22Rv1 (cell line): Measurements from ENCODE around the gene VSTM2B.

Experiments used
- H3K27ac ChIP-seq: fragments of 450-650 bp; 2 replicates; pipeline ENCODE4 v1.5.1; 2017
- ZFX ChIP-seq: fragments of 450-650 bp; IDR thresholded peaks from 2 replicates; pipeline ENCODE4 v1.6.1; 2017; ENCODE audit warnings: antibody characterized with exemption, borderline replicate concordance
- TF ChIP-seq, protein P1 (sequence below): fragments of 450-650 bp; IDR thresholded peaks from 2 replicates; pipeline ENCODE4 v1.5.1; 2017; ENCODE audit warnings: mild to moderate bottlenecking

VSTM2B gene

GRCh38 chr19:29516821-29517395, 8.9 kb upstream of the VSTM2B start:
- no peak overlapping the region for H3K27ac ChIP-seq
- TF ChIP-seq ZFX, result no peak
- TF ChIP-seq, protein P1, sequence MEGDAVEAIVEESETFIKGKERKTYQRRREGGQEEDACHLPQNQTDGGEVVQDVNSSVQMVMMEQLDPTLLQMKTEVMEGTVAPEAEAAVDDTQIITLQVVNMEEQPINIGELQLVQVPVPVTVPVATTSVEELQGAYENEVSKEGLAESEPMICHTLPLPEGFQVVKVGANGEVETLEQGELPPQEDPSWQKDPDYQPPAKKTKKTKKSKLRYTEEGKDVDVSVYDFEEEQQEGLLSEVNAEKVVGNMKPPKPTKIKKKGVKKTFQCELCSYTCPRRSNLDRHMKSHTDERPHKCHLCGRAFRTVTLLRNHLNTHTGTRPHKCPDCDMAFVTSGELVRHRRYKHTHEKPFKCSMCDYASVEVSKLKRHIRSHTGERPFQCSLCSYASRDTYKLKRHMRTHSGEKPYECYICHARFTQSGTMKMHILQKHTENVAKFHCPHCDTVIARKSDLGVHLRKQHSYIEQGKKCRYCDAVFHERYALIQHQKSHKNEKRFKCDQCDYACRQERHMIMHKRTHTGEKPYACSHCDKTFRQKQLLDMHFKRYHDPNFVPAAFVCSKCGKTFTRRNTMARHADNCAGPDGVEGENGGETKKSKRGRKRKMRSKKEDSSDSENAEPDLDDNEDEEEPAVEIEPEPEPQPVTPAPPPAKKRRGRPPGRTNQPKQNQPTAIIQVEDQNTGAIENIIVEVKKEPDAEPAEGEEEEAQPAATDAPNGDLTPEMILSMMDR, result no peak

- TF ChIP-seq, protein P1, result no peak
- no peak for TF ChIP-seq ZFX
- H3K27ac ChIP-seq, result no peak overlapping the region
Observed at GRCh38 chr19:29517412-29517811, 8.4 kb upstream of the VSTM2B start.

DNA sequence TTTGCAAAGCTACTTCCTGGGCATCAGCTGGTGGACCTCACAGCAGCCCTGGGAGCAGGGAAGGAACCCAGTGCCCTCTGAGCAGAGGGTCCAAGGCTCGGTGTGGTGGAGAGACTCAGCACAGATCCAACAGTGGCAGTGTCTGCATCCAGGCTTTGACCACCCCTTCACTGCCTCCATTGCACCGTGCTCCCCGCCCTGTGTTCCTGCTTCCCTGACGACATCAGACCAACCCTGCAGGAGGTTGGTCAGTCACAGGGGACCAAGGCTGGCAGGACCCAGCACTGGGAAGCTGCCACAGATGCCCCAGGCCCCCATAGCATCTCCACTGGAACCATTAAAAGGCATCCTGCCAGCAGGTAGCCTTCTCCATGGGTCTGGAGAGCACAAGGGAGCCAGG, 7.8 kb upstream of the VSTM2B start:
- TF ChIP-seq ZFX, result no peak
- TF ChIP-seq, protein P1, result no peak
- no peak overlapping the region for H3K27ac ChIP-seq

DNA sequence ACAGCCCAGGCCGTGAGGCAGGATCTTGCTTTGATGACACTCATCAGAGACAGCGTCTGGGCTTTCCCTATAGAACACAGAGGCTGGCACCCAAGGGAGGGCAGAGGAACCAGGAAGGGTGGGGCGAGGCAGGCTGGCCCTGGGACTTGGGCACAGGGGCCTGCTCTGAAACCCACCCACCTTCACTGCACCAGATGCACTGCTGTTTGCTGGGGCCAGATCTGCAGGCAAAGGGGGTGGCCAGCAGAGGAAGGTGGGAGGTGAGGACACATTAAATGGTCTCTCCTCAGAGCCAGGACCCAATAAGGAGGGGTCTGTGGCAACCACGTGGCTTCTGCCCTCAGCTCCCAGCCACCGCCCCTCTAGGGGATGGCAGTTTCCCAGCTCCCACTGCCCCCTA, 6.6 kb upstream of the VSTM2B start:
- no peak overlapping the region for H3K27ac ChIP-seq
- TF ChIP-seq ZFX, result no peak
- TF ChIP-seq, protein P1, result no peak

DNA sequence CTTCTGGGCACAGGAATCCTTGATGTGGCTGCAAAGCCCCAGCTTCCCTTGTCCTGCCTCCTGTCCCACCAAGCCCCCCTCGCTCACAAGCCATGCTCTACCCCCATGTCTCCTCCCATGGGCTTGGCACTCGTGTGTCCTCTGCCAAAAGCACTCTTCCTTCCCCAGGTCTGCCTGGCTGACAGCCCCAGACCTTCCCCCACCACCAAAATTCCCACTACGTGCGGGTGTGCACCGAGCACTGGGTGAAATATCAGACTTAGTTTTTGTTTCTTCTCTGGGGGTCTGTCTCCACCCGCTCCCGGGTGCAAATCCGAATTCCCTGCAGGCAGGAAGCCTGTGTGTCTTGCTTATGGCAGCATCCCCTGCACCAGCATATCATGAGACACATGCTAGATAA, 5.9 kb upstream of the VSTM2B start:
- no peak overlapping the region for H3K27ac ChIP-seq

GRCh38 chr19:29520390-29520789, 5.4 kb upstream of the VSTM2B start:
- H3K27ac ChIP-seq, result no peak overlapping the region
- no peak for TF ChIP-seq ZFX
- TF ChIP-seq, protein P1, result no peak

More for the DNA sequence above, 5.9 kb upstream of the VSTM2B start:
- no peak for TF ChIP-seq ZFX
- TF ChIP-seq, protein P1, result no peak

- H3K27ac ChIP-seq, result no peak overlapping the region
- TF ChIP-seq ZFX, result no peak
- TF ChIP-seq, protein P1, result no peak
Observed at GRCh38 chr19:29521291-29522075, 4.3 kb upstream of the VSTM2B start.
